Central memory CD8-positive, alpha-beta T cell (primary cell): ENCODE results near the gene PPP5C.
A peak's percentile ranks its signal among the peaks of the same experiment; 100 is the strongest.

Experiments
- ATAC-seq: fragments of 150-1000 bp; cut with Tn5 transposase; replicated peaks from 2 replicates; pipeline ENCODE4 v1.10.0; 2022; ENCODE audit warnings: mild to moderate bottlenecking, moderate FRiP score, moderate number of reproducible peaks; ENCODE audit not compliant: poor library complexity, severe bottlenecking; ENCODE audit errors: extremely low read depth
- DNase-seq, 2 donors: peaks; one replicate each; pipeline ENCODE4 v3.0.0; 2021; ENCODE audit warnings: low spot score in 2 of 2
- H3K27ac Mint-ChIP-seq: one replicate; pipeline ENCODE4 v1.8.0; 2022; ENCODE audit warnings: low read depth, mild to moderate bottlenecking, moderate library complexity, mixed read lengths
- H3K27me3 Mint-ChIP-seq: one replicate; pipeline ENCODE4 v1.8.0; 2022; ENCODE audit warnings: mixed read lengths
- H3K36me3 Mint-ChIP-seq: one replicate; pipeline ENCODE4 v1.8.0; 2022; ENCODE audit warnings: mild to moderate bottlenecking, moderate library complexity, mixed read lengths; ENCODE audit not compliant: insufficient read depth
- H3K4me1 Mint-ChIP-seq: one replicate; pipeline ENCODE4 v1.8.0; 2022; ENCODE audit warnings: mixed read lengths
- H3K4me3 Mint-ChIP-seq: one replicate; pipeline ENCODE4 v1.8.0; 2022; ENCODE audit warnings: mild to moderate bottlenecking, moderate library complexity, mixed read lengths
- H3K9me3 Mint-ChIP-seq: one replicate; pipeline ENCODE4 v1.8.0; 2022; ENCODE audit warnings: mixed read lengths

The PPP5C gene

GRCh38 chr19:46356149-46357055 lies 9.5 kb downstream of the PPP5C start:
- DNase-seq (no peak), ATAC-seq (no peak)
- Mint-ChIP-seq H3K4me1 (peaks cover 44% of the 10 kb centered on the region), H3K27me3 (no peaks in the 10 kb centered on the region), H3K36me3 (peaks cover 13% of the 10 kb centered on the region), H3K9me3 (no peaks in the 10 kb centered on the region), H3K4me3 (no peak overlapping the region), H3K27ac (no peak overlapping the region)

- Mint-ChIP-seq H3K27me3 (no peaks in the 10 kb centered on the region), H3K4me1 (peaks cover 41% of the 10 kb centered on the region), H3K27ac (no peak overlapping the region), H3K36me3 (peaks cover 16% of the 10 kb centered on the region), H3K9me3 (no peaks in the 10 kb centered on the region), H3K4me3 (no peak overlapping the region)
- no peak for ATAC-seq
- DNase-seq, result no peak
Observed at GRCh38 chr19:46357846-46358583, 11.1 kb downstream of the PPP5C start.

DNA sequence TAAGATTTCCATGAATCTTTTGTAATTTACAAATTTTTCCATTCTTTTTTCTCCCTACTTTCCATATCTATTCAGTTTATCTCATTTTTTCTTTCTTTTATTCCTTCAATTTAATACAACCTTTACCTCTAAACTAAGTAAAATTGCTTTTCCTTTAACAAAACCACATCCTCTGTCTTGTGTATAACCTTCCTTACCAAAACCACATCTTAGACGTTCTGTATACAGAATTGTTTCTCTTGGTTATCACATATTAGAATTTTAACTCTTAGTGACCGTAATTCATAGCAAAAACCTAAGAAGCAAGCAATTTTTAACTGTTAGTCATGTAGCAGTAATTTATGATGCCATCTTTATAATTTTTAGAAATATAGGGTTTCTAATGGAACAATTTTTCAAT lies 15.0 kb downstream of the PPP5C start:
- Mint-ChIP-seq H3K36me3 (peaks cover 11% of the 10 kb centered on the region), H3K27me3 (no peaks in the 10 kb centered on the region), H3K4me1 (peaks cover 51% of the 10 kb centered on the region), H3K9me3 (no peaks in the 10 kb centered on the region), H3K4me3 (peak overlapping the region; percentile 71), H3K27ac (peak overlapping the region; percentile 7)
- no peak for DNase-seq
- peak; percentile 99 for ATAC-seq

DNA sequence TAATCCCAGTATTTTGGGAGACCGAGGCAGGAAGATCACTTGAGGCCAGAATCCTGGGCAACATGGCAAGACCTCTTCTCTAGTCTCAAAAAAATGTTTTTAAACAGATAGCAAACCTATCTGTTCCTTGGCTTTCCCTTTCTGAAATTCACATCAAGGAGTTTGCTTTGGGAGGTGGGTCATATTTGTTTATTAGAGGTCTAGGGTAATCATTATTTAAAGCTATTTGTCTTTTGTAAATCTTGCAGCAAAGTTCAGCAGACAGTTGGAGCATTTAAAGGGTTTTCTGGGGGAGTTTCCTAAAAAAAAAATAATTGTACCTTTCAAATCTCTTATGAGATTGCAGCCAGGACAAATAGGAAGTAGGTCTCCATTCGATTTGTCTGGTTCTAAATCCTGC lies 17.5 kb downstream of the PPP5C start:
- H3K4me3 Mint-ChIP-seq, result no peak overlapping the region
- H3K27me3 Mint-ChIP-seq, result no peaks in the 10 kb centered on the region
- DNase-seq, result no peak
- H3K9me3 Mint-ChIP-seq, result no peaks in the 10 kb centered on the region
- peaks cover 55% of the 10 kb centered on the region for H3K4me1 Mint-ChIP-seq
- peaks cover 12% of the 10 kb centered on the region for H3K36me3 Mint-ChIP-seq
- no peak overlapping the region for H3K27ac Mint-ChIP-seq
- no peak for ATAC-seq

DNA sequence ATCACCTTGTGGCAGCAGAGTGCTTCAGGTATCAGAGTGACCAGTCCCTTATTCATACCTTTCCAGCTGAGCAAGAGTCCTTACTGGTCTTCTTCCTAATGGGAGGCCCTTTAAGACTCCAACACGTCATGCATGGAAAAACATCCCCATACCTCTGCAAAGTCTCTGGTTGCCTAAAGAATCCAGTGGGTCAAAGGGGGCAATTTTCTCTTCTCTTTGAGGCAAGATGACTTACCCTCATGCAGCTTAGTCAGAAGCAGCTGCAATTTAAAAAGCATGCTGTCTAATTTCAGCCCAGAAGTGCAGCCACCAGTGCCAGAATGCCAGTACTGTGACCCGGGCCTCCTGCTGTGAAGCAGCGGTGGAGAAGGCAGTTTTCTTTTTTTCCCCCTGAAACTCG lies 18.7 kb downstream of the PPP5C start:
- no peak overlapping the region for H3K27ac Mint-ChIP-seq
- ATAC-seq, result no peak

GRCh38 chr19:46366620-46367292 lies 19.9 kb downstream of the PPP5C start:
- H3K4me3 Mint-ChIP-seq, result no peak overlapping the region
- no peak overlapping the region for H3K27ac Mint-ChIP-seq
- no peak for ATAC-seq
- H3K4me1 Mint-ChIP-seq, result peaks cover 56% of the 10 kb centered on the region
- H3K36me3 Mint-ChIP-seq, result peaks cover 11% of the 10 kb centered on the region
- DNase-seq, result no peak
- H3K9me3 Mint-ChIP-seq, result no peaks in the 10 kb centered on the region
- no peaks in the 10 kb centered on the region for H3K27me3 Mint-ChIP-seq

More for the DNA sequence above, 18.7 kb downstream of the PPP5C start:
- Mint-ChIP-seq H3K27me3 (no peaks in the 10 kb centered on the region), H3K36me3 (peaks cover 13% of the 10 kb centered on the region), H3K4me3 (no peak overlapping the region), H3K9me3 (no peaks in the 10 kb centered on the region), H3K4me1 (peaks cover 54% of the 10 kb centered on the region)
- no peak for DNase-seq

- Mint-ChIP-seq H3K27ac (no peak overlapping the region), H3K27me3 (no peaks in the 10 kb centered on the region), H3K36me3 (peaks cover 8% of the 10 kb centered on the region), H3K9me3 (no peaks in the 10 kb centered on the region), H3K4me3 (no peak overlapping the region), H3K4me1 (peaks cover 56% of the 10 kb centered on the region)
- DNase-seq (no peak), ATAC-seq (no peak)
Observed at GRCh38 chr19:46367426-46367825, 20.5 kb downstream of the PPP5C start.

DNA sequence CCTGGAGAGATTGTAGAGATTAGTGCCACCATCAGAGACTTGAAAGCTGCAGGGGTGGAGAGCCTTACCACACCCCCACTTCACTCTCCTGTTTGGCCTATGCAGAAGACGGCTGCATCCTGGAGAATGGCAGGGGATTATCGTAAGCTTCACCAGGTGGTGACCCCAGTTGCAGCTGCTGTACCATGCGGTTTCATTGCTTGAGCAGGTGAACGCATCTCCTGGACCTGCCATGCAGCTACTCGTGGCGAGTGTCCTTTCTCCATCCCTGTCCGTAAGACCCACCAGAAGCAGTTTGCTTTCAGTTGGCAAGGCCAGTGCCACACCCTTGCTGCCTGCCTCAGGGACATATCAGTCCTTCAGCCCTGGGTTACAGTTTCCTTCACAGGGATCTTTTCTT lies 21.2 kb downstream of the PPP5C start:
- no peaks in the 10 kb centered on the region for H3K9me3 Mint-ChIP-seq
- H3K36me3 Mint-ChIP-seq, result peaks cover 8% of the 10 kb centered on the region
- no peak for DNase-seq
- no peak overlapping the region for H3K27ac Mint-ChIP-seq
- H3K4me3 Mint-ChIP-seq, result no peak overlapping the region
- ATAC-seq, result no peak
- H3K27me3 Mint-ChIP-seq, result no peaks in the 10 kb centered on the region
- peaks cover 56% of the 10 kb centered on the region for H3K4me1 Mint-ChIP-seq

GRCh38 chr19:46369817-46370216 lies 22.9 kb downstream of the PPP5C start:
- H3K4me1 Mint-ChIP-seq, result peaks cover 43% of the 10 kb centered on the region
- no peak for ATAC-seq

GRCh38 chr19:46371371-46371901 lies 24.5 kb downstream of the PPP5C start:
- Mint-ChIP-seq H3K36me3 (peaks cover 5% of the 10 kb centered on the region), H3K27ac (peak overlapping the region; percentile 68), H3K27me3 (no peaks in the 10 kb centered on the region), H3K4me3 (no peak overlapping the region), H3K4me1 (peaks cover 32% of the 10 kb centered on the region), H3K9me3 (no peaks in the 10 kb centered on the region)
- ATAC-seq (no peak), DNase-seq (no peak)

More at GRCh38 chr19:46369817-46370216, 22.9 kb downstream of the PPP5C start:
- H3K36me3 Mint-ChIP-seq, result peaks cover 3% of the 10 kb centered on the region
- no peaks in the 10 kb centered on the region for H3K9me3 Mint-ChIP-seq
- H3K27ac Mint-ChIP-seq, result no peak overlapping the region
- no peak for DNase-seq
- H3K4me3 Mint-ChIP-seq, result no peak overlapping the region
- no peaks in the 10 kb centered on the region for H3K27me3 Mint-ChIP-seq

GRCh38 chr19:46372901-46373490 lies 26.1 kb downstream of the PPP5C start:
- H3K27me3 Mint-ChIP-seq, result no peaks in the 10 kb centered on the region
- peaks cover 27% of the 10 kb centered on the region for H3K4me1 Mint-ChIP-seq
- H3K4me3 Mint-ChIP-seq, result no peak overlapping the region
- no peak overlapping the region for H3K27ac Mint-ChIP-seq
- no peak for ATAC-seq
- H3K9me3 Mint-ChIP-seq, result no peaks in the 10 kb centered on the region
- no peak for DNase-seq
- peaks cover 7% of the 10 kb centered on the region for H3K36me3 Mint-ChIP-seq
